BJ (cell line): ENCODE data around the gene DET1. TPM values are rescaled to one million over a fixed set of nuclear protein-coding genes. Genes with fewer than 3 reads are reported as not detected.
"Not testable (repeated sequence)": the region's sequence is repeated elsewhere in the genome, so short reads cannot be mapped to it uniquely, and the experiment has no call there.

Source experiments
- CTCF ChIA-PET: fragments of 350-600 bp; formaldehyde crosslinking; extraction: SDS; loops from one replicate; lab custom pipeline; 2021; ENCODE audit warnings: antibody characterized with exemption, inconsistent platforms; lab: Yijun Ruan, JAX
- POLR2A ChIA-PET: fragments of 300-600 bp; sonication (Branson Sonifier 250); formaldehyde crosslinking; extraction: SDS; loops from one replicate; lab custom pipeline; 2021; ENCODE audit warnings: antibody characterized with exemption; lab: Charles Lee
- DNase-seq: peaks from one replicate; pipeline ENCODE4 v3.0.0-alpha.2; 2011; ENCODE audit warnings: low read depth
- H3K27me3 ChIP-seq: 2 replicates; pipeline ENCODE4 v1.6.0; 2011; ENCODE audit warnings: low read length; ENCODE audit not compliant: control insufficient read depth, insufficient read depth
- H3K36me3 ChIP-seq: 2 replicates; pipeline ENCODE4 v1.5.1; 2011; ENCODE audit warnings: low read length; ENCODE audit not compliant: control insufficient read depth, insufficient read depth
- H3K4me3 ChIP-seq: 2 replicates; pipeline ENCODE4 v1.5.1; 2011; ENCODE audit warnings: low read depth, mild to moderate bottlenecking, control low read depth, low read length
- CTCF ChIP-seq: IDR thresholded peaks from 2 replicates; pipeline ENCODE4 v1.5.1; 2011; ENCODE audit warnings: low read depth, mild to moderate bottlenecking, control low read depth, inconsistent platforms, low read length, moderate library complexity; ENCODE audit not compliant: insufficient read depth
- polyA plus RNA-seq: library from polyadenylated mRNA; depleted of rRNA; stranded (reverse); fragments of >200 nt; gene quantifications from 2 replicates; pipeline ENCODE4 v1.2.3, GENCODE V29; 2011

DET1 gene
- polyA plus RNA-seq, 1 experiment: 11.0 TPM

- ChIA-PET POLR2A (no interaction called here), CTCF (no interaction called here)
- no peak for DNase-seq
- Histone ChIP-seq H3K4me3 (no peak overlapping the region), H3K36me3 (no peaks in the 10 kb centered on the region), H3K27me3 (peaks cover 2% of the 10 kb centered on the region)
- TF ChIP-seq CTCF: no peak
Measured at GRCh38 chr15:88568589-88568988, 22.1 kb upstream of the DET1 start.

DNA sequence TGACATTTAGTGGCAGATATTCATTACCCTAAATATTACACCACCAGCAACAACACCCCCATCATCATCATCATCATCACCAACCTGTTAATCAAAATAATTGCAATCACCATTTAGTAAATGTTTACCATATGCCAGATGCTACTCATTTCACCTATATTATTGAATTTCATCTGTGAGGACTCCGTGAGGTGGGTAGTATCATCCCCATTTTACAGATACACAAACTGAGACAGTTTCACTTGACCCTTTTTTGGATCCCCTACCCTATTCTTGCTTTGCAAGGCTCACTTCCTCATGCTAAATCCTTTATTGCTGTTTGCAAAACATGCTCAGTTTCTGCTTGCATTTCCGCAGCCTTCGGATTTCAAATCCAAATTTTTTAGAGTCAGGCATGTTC, 18.3 kb upstream of the DET1 start:
- no peak for TF ChIP-seq CTCF
- Histone ChIP-seq H3K4me3 (no peak overlapping the region), H3K27me3 (no peaks in the 10 kb centered on the region; the same call in 1 of the 2 replicates), H3K36me3 (no peaks in the 10 kb centered on the region)
- CTCF ChIA-PET: interaction anchor here (1.4 kb wide), 1 partner anchor 25 kb away, joined by 3 read pairs; no protein-coding TSS in a partner anchor
- no peak for DNase-seq
- POLR2A ChIA-PET: no interaction called here

DNA sequence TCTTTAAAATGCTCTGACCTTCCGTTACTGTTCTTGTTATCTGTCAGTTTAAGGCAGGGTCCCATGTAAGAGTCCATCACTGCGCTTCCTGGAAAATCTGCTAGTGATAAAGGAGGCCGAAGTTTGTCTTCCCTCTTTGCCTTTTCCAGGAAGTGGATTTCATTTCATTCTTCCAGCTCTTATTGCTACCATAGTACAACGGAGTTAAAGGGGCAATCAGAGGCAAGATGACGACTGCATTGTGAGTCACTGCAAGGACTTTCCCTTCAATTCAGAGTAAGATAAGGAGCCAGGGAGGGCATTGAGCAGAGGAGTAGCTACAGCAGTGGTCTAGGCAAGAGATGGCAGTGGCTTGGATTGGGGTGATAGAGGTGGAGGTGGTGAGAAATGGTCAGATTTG, 17.2 kb upstream of the DET1 start:
- H3K4me3 ChIP-seq: no peak overlapping the region
- TF ChIP-seq CTCF: no peak
- CTCF ChIA-PET: interaction anchor here (1.4 kb wide), 1 partner anchor 24 kb away, joined by 3 read pairs; no protein-coding TSS in a partner anchor
- H3K36me3 ChIP-seq: no peaks in the 10 kb centered on the region
- POLR2A ChIA-PET: no interaction called here
- DNase-seq: no peak
- H3K27me3 ChIP-seq: no peaks in the 10 kb centered on the region; the same call in 1 of the 2 replicates

DNA sequence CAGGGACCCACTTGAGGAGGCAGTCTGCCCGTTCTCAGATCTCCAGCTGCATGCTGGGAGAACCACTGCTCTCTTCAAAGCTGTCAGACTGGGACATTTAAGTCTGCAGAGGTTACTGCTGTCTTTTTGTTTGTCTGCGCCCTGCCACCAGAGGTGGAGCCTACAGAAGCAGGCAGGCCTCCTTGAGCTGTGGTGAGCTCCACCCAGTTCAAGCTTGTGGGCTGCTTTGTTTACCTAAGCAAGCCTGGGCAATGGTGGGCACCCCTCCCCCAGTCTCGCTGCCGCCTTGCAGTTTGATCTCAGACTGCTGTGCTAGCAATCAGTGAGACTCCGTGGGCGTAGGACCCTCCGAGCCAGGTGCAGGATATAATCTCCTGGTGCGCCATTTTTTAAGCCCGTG, 13.1 kb upstream of the DET1 start:
- CTCF ChIA-PET, POLR2A ChIA-PET: not testable (repeated sequence)

GRCh38 chr15:88558026-88558425, 11.5 kb upstream of the DET1 start:
- POLR2A ChIA-PET, H3K27me3 ChIP-seq, CTCF ChIA-PET, H3K4me3 ChIP-seq, DNase-seq, H3K36me3 ChIP-seq: not testable (repeated sequence)

More for the DNA sequence above, 13.1 kb upstream of the DET1 start:
- not testable (repeated sequence) for DNase-seq, H3K36me3 ChIP-seq, H3K4me3 ChIP-seq, H3K27me3 ChIP-seq

DNA sequence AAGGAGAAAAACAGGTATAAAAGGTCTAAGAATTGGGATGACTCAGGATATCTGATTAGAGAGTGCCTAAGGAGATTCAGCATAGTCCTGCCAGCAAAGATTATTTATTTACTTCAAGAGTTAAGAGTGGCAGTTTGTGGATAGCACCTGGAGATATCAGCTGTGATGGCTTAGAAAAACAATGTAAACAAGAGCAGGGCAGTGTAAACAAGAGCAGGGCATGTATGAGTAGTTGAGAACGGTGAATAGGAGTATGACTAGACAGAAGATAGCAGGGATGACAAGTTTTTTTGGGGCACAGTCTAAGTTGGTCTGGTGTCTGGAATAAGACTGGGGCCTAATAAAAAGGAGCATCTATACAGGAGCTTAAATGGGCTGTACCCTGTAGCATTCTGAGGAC, 1.5 kb upstream of the DET1 start:
- H3K36me3 ChIP-seq, POLR2A ChIA-PET, CTCF ChIA-PET, H3K4me3 ChIP-seq, H3K27me3 ChIP-seq, DNase-seq: not testable (repeated sequence)

DNA sequence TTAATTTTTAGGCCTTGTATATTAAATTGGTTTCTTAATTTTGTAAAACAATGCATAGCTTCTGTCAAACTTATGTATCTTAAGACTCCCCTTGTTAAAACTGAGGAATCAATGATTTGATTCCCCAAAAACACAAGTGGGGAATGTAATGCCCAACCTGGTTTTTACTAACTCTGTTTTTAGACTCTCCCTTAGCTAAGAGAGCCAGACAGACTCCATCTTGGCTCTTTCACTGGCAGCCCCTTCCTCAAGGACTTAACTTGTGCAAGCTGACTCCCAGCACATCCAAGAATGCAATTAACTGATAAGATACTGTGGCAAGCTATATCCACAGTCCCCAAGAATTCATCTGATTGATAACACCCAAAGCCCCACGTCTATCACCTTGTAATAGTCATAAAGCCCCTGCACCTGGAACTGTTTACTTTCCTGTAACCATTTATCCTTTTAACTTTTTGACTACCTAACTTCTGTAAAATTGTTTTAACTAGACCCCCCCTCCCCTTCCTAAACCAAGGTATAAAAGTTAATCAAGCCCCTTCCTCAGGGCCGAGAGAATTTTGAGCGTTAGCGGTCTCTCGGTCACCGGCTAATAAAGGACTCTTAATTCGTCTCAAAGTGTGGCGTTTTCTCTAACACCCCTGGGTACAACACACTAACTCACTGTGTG, 768 bp downstream of the DET1 start:
- DNase-seq, POLR2A ChIA-PET, CTCF ChIA-PET: not testable (repeated sequence)

More for the DNA sequence above, 768 bp downstream of the DET1 start:
- H3K36me3 ChIP-seq, H3K27me3 ChIP-seq: not testable (repeated sequence)
- peak overlapping the region; percentile 81 for H3K4me3 ChIP-seq
